HEK293 (cell line): ENCODE results near the gene NR1H2.

ENCODE experiments used
- AEBP2 ChIP-seq: fragments of 450-650 bp; formaldehyde crosslinking; IDR thresholded peaks from 2 replicates; pipeline ENCODE4 v1.5.1; 2016; ENCODE audit warnings: missing biosample characterization, missing genetic modification characterization, borderline replicate concordance
- BCL11A ChIP-seq: fragments of 450-650 bp; formaldehyde crosslinking; IDR thresholded peaks from 2 replicates; pipeline ENCODE4 v1.5.1; 2016; ENCODE audit warnings: low read depth, missing biosample characterization, missing genetic modification characterization
- EGR2 ChIP-seq: fragments of 450-650 bp; formaldehyde crosslinking; IDR thresholded peaks from 2 replicates; pipeline ENCODE4 v1.5.1; 2016; ENCODE audit warnings: low read depth, missing biosample characterization, missing genetic modification characterization
- GLI2 ChIP-seq: fragments of 450-650 bp; formaldehyde crosslinking; IDR thresholded peaks from 2 replicates; pipeline ENCODE4; 2017; ENCODE audit warnings: missing biosample characterization, missing genetic modification characterization, low read depth, borderline replicate concordance
- GLI4 ChIP-seq: fragments of 450-650 bp; formaldehyde crosslinking; IDR thresholded peaks from 2 replicates; pipeline ENCODE4 v1.5.1; 2016; ENCODE audit warnings: missing biosample characterization, missing genetic modification characterization
- GLIS2 ChIP-seq: fragments of 450-650 bp; formaldehyde crosslinking; IDR thresholded peaks from 2 replicates; pipeline ENCODE4 v1.5.1; 2016; ENCODE audit warnings: missing biosample characterization, missing genetic modification characterization
- HIC1 ChIP-seq: fragments of 450-650 bp; formaldehyde crosslinking; IDR thresholded peaks from 2 replicates; pipeline ENCODE4 v1.5.1; 2016; ENCODE audit warnings: missing biosample characterization, missing genetic modification characterization
- OVOL3 ChIP-seq: fragments of 450-650 bp; formaldehyde crosslinking; IDR thresholded peaks from 2 replicates; pipeline ENCODE4 v1.5.1; 2016; ENCODE audit warnings: missing biosample characterization, missing genetic modification characterization
- PRDM1 ChIP-seq: fragments of 450-650 bp; formaldehyde crosslinking; IDR thresholded peaks from 2 replicates; pipeline ENCODE4; 2016; ENCODE audit warnings: missing biosample characterization, missing genetic modification characterization
- PRDM10 ChIP-seq: fragments of 450-650 bp; formaldehyde crosslinking; IDR thresholded peaks from 2 replicates; pipeline ENCODE4 v1.5.1; 2016; ENCODE audit warnings: missing biosample characterization, missing genetic modification characterization
- SP2 ChIP-seq: fragments of 450-650 bp; formaldehyde crosslinking; IDR thresholded peaks from 2 replicates; pipeline ENCODE4 v1.5.1; 2016; ENCODE audit warnings: missing biosample characterization, missing genetic modification characterization
- TCF7L2 ChIP-seq: IDR thresholded peaks from 2 replicates; pipeline ENCODE4 v1.6.1; 2011; ENCODE audit warnings: low read depth, mild to moderate bottlenecking, inconsistent platforms, low read length, moderate library complexity, borderline replicate concordance
- ZFHX2 ChIP-seq: fragments of 450-650 bp; formaldehyde crosslinking; conservative IDR thresholded peaks from 2 replicates; pipeline ENCODE4 v1.5.1; 2016; ENCODE audit warnings: missing biosample characterization, missing genetic modification characterization
- ZFP37 ChIP-seq: fragments of 450-650 bp; formaldehyde crosslinking; IDR thresholded peaks from 2 replicates; pipeline ENCODE4 v1.5.1; 2016; ENCODE audit warnings: missing biosample characterization, missing genetic modification characterization
- ZFP41 ChIP-seq: fragments of 450-650 bp; formaldehyde crosslinking; IDR thresholded peaks from 2 replicates; pipeline ENCODE4 v1.5.1; 2016; ENCODE audit warnings: missing biosample characterization, missing genetic modification characterization, borderline replicate concordance
- ZNF132 ChIP-seq: fragments of 450-650 bp; formaldehyde crosslinking; IDR thresholded peaks from 2 replicates; pipeline ENCODE4 v1.5.1; 2017; ENCODE audit warnings: missing biosample characterization, missing genetic modification characterization, borderline replicate concordance
- ZNF16 ChIP-seq: fragments of 450-650 bp; formaldehyde crosslinking; IDR thresholded peaks from 2 replicates; pipeline ENCODE4 v1.5.1; 2016; ENCODE audit warnings: low read depth, missing biosample characterization, missing genetic modification characterization
- ZNF175 ChIP-seq: fragments of 450-650 bp; formaldehyde crosslinking; IDR thresholded peaks from 2 replicates; pipeline ENCODE4 v1.5.1; 2016; ENCODE audit warnings: missing biosample characterization, missing genetic modification characterization
- ZNF184 ChIP-seq: fragments of 450-650 bp; IDR thresholded peaks from 2 replicates; pipeline ENCODE4 v1.5.1; 2018; ENCODE audit warnings: missing biosample characterization, mild to moderate bottlenecking, missing genetic modification characterization
- ZNF2 ChIP-seq: fragments of 450-650 bp; formaldehyde crosslinking; IDR thresholded peaks from 2 replicates; pipeline ENCODE4 v1.5.1; 2016; ENCODE audit warnings: missing biosample characterization, missing genetic modification characterization
- ZNF223 ChIP-seq: fragments of 450-650 bp; formaldehyde crosslinking; IDR thresholded peaks from 2 replicates; pipeline ENCODE4 v1.5.1; 2016; ENCODE audit warnings: missing biosample characterization, missing genetic modification characterization
- ZNF394 ChIP-seq: fragments of 450-650 bp; formaldehyde crosslinking; IDR thresholded peaks from 2 replicates; pipeline ENCODE4 v1.5.1; 2016; ENCODE audit warnings: missing biosample characterization, missing genetic modification characterization, mild to moderate bottlenecking, moderate library complexity, borderline replicate concordance
- ZNF501 ChIP-seq: fragments of 450-650 bp; formaldehyde crosslinking; IDR thresholded peaks from 2 replicates; pipeline ENCODE4 v1.5.1; 2016; ENCODE audit warnings: missing biosample characterization, missing genetic modification characterization
- ZNF558 ChIP-seq: fragments of 450-650 bp; formaldehyde crosslinking; IDR thresholded peaks from 2 replicates; pipeline ENCODE4 v1.5.1; 2016; ENCODE audit warnings: missing biosample characterization, missing genetic modification characterization
- ZNF560 ChIP-seq: fragments of 450-650 bp; formaldehyde crosslinking; IDR thresholded peaks from 2 replicates; pipeline ENCODE4 v1.5.1; 2017; ENCODE audit warnings: missing biosample characterization, missing genetic modification characterization, borderline replicate concordance
- ZNF664 ChIP-seq: fragments of 450-650 bp; formaldehyde crosslinking; IDR thresholded peaks from 2 replicates; pipeline ENCODE4 v1.5.1; 2016; ENCODE audit warnings: missing biosample characterization, missing genetic modification characterization
- ZNF701 ChIP-seq: fragments of 450-650 bp; formaldehyde crosslinking; IDR thresholded peaks from 2 replicates; pipeline ENCODE4 v1.5.1; 2016; ENCODE audit warnings: missing biosample characterization, missing genetic modification characterization
- ZNF768 ChIP-seq: fragments of 450-650 bp; formaldehyde crosslinking; IDR thresholded peaks from 2 replicates; pipeline ENCODE4 v1.5.1; 2018; ENCODE audit warnings: missing biosample characterization, mild to moderate bottlenecking, missing genetic modification characterization
- TF ChIP-seq, protein P1 (sequence below): fragments of 450-650 bp; formaldehyde crosslinking; IDR thresholded peaks from 2 replicates; pipeline ENCODE4 v1.5.1; 2016; ENCODE audit warnings: missing biosample characterization, missing genetic modification characterization

NR1H2 gene

GRCh38 chr19:50357178-50358100 lies 18.8 kb upstream of the NR1H2 start (continued):
- TF ChIP-seq ZNF394 (tag by site-specific recombination) (no peak), ZNF768 (no peak), PRDM10 (tag by site-specific recombination) (peak; percentile 73), GLI2 (tag by site-specific recombination) (no peak), SP2 (tag by site-specific recombination) (peak; percentile 68), OVOL3 (tag by site-specific recombination) (no peak), BCL11A (tag by site-specific recombination) (no peak), EGR2 (tag by site-specific recombination) (0 out of 2 replicates have a peak, but pooled peaks have one; percentile 7), ZNF175 (tag by site-specific recombination) (no peak), ZNF701 (tag by site-specific recombination) (no peak), ZNF184 (tag by site-specific recombination) (no peak), ZFHX2 (tag by site-specific recombination) (peak; percentile 54), ZNF223 (peak; percentile 29; the same call in 1 of the 2 replicates), ZNF664 (tag by site-specific recombination) (no peak), ZNF16 (no peak), ZNF560 (no peak), ZNF558 (tag by site-specific recombination) (no peak), GLIS2 (peak; percentile 54; the same call in 1 of the 2 replicates), TCF7L2 (no peak), HIC1 (tag by site-specific recombination) (0 out of 2 replicates have a peak, but pooled peaks have one; percentile 31), ZFP41 (tag by site-specific recombination) (no peak), ZFP37 (no peak; the same call in 1 of the 2 replicates), ZNF501 (no peak), GLI4 (tag by site-specific recombination) (no peak), ZNF2 (peak; percentile 98), AEBP2 (tag by site-specific recombination) (no peak), PRDM1 (tag by site-specific recombination) (no peak), ZNF132 (tag by site-specific recombination) (no peak)
- TF ChIP-seq, protein P1, sequence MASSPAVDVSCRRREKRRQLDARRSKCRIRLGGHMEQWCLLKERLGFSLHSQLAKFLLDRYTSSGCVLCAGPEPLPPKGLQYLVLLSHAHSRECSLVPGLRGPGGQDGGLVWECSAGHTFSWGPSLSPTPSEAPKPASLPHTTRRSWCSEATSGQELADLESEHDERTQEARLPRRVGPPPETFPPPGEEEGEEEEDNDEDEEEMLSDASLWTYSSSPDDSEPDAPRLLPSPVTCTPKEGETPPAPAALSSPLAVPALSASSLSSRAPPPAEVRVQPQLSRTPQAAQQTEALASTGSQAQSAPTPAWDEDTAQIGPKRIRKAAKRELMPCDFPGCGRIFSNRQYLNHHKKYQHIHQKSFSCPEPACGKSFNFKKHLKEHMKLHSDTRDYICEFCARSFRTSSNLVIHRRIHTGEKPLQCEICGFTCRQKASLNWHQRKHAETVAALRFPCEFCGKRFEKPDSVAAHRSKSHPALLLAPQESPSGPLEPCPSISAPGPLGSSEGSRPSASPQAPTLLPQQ = no peak
